Neural cell (in vitro differentiated cells): ENCODE results near the gene RANBP9. TPM values are rescaled to one million over a fixed set of nuclear protein-coding genes. Genes with fewer than 3 reads are reported as not detected.

Source experiments
- H2AFZ ChIP-seq: fragments of 200-600, 300-800 bp; sonication (generic), shearing (Covaris generic); 2 replicates; pipeline ENCODE4 v1.6.0; 2014; ENCODE audit warnings: low read depth, mild to moderate bottlenecking, antibody characterized with exemption, low read length, moderate library complexity
- H3F3A ChIP-seq: fragments of 200-600 bp; shearing (Covaris generic); 2 replicates; pipeline ENCODE4 v1.6.1; 2016; ENCODE audit warnings: mild to moderate bottlenecking, moderate library complexity, mixed read lengths, antibody characterized with exemption, low read length; ENCODE audit not compliant: insufficient read depth, poor library complexity, severe bottlenecking
- H3K27ac ChIP-seq: fragments of 200-600, 300-800 bp; sonication (generic), shearing (Covaris generic); 2 replicates; pipeline ENCODE4 v1.5.1; 2014; ENCODE audit warnings: mild to moderate bottlenecking, low read length, moderate library complexity
- H3K27me3 ChIP-seq: fragments of 300-800, 200-600 bp; sonication (generic), shearing (Covaris generic); 2 replicates; pipeline ENCODE4 v1.6.0; 2014; ENCODE audit warnings: mild to moderate bottlenecking, low read depth, low read length, moderate library complexity; ENCODE audit not compliant: insufficient read depth
- H3K36me3 ChIP-seq: fragments of 300-800, 200-600 bp; sonication (generic), shearing (Covaris generic); 2 replicates; pipeline ENCODE4 v1.5.1; 2014; ENCODE audit warnings: mild to moderate bottlenecking, antibody characterized with exemption, low read length, moderate library complexity; ENCODE audit not compliant: insufficient read depth
- H3K4me2 ChIP-seq: fragments of 300-800, 200-600 bp; sonication (generic), shearing (Covaris generic); 2 replicates; pipeline ENCODE4 v1.6.0; 2014; ENCODE audit warnings: mild to moderate bottlenecking, low read length
- H3K4me3 ChIP-seq: fragments of 300-800, 200-600 bp; sonication (generic), shearing (Covaris generic); 2 replicates; pipeline ENCODE4 v1.5.1; 2014; ENCODE audit warnings: mild to moderate bottlenecking, low read length, moderate library complexity
- H3K79me2 ChIP-seq: fragments of 200-600 bp; shearing (Covaris generic); replicated peaks from 2 replicates; pipeline ENCODE4 v1.6.0; 2014; ENCODE audit warnings: mild to moderate bottlenecking, low read length, moderate library complexity; ENCODE audit not compliant: insufficient read depth
- H3K9ac ChIP-seq: fragments of 300-800, 200-600 bp; sonication (generic), shearing (Covaris generic); 2 replicates; pipeline ENCODE4 v1.6.1; 2016; ENCODE audit warnings: mild to moderate bottlenecking, low read length, mixed read lengths
- H3K9me2 ChIP-seq: fragments of 200-600 bp; shearing (Covaris generic); 2 replicates; pipeline ENCODE4 v1.6.1; 2016; ENCODE audit warnings: mild to moderate bottlenecking, low read length, mixed read lengths; ENCODE audit not compliant: insufficient read depth
- H3K9me3 ChIP-seq: fragments of 200-600, 300-800 bp; sonication (generic), shearing (Covaris generic); 2 replicates; pipeline ENCODE4 v1.6.1; 2016; ENCODE audit warnings: mild to moderate bottlenecking, mixed run types, low read length, moderate library complexity, mixed read lengths
- H4K20me1 ChIP-seq: fragments of 200-600 bp; shearing (Covaris generic); 2 replicates; pipeline ENCODE4 v1.6.1; 2016; ENCODE audit warnings: mild to moderate bottlenecking, mixed run types; ENCODE audit not compliant: insufficient read depth
- EP300 ChIP-seq: fragments of 450-650 bp; conservative IDR thresholded peaks from 2 replicates; pipeline ENCODE4 v1.6.1; 2014; ENCODE audit warnings: antibody characterized with exemption, mild to moderate bottlenecking, moderate library complexity; ENCODE audit not compliant: poor library complexity, severe bottlenecking
- EZH2 ChIP-seq: fragments of 200-600, 300-800 bp; shearing (Covaris generic), sonication (generic); IDR thresholded peaks from 2 replicates; pipeline ENCODE4 v1.6.1; 2014; ENCODE audit warnings: antibody characterized with exemption, low read length, borderline replicate concordance, mild to moderate bottlenecking; ENCODE audit not compliant: insufficient read depth, poor library complexity, severe bottlenecking
- MXI1 ChIP-seq: fragments of 450-650 bp; conservative IDR thresholded peaks from 2 replicates; pipeline ENCODE4 v1.6.1; 2014; ENCODE audit warnings: antibody characterized with exemption, mild to moderate bottlenecking; ENCODE audit not compliant: poor library complexity, severe bottlenecking
- POLR2AphosphoS5 ChIP-seq: IDR thresholded peaks from 2 replicates; pipeline ENCODE4 v1.6.1; 2012
- RAD21 ChIP-seq: fragments of 450-650 bp; conservative IDR thresholded peaks from 2 replicates; pipeline ENCODE4 v1.6.1; 2014; ENCODE audit warnings: antibody characterized with exemption, mild to moderate bottlenecking, moderate library complexity
- SMC3 ChIP-seq: fragments of 450-650 bp; conservative IDR thresholded peaks from 2 replicates; pipeline ENCODE4 v1.6.1; 2014; ENCODE audit warnings: antibody characterized with exemption, mild to moderate bottlenecking, moderate library complexity; ENCODE audit not compliant: poor library complexity
- TAF1 ChIP-seq: IDR thresholded peaks from 2 replicates; pipeline ENCODE4 v1.6.1; 2012; ENCODE audit warnings: low read depth
- polyA plus RNA-seq: library from polyadenylated mRNA; depleted of rRNA; stranded (reverse); fragments of >200 nt; gene quantifications from 2 replicates; pipeline ENCODE4 v1.2.3, GENCODE V29; 2014
- TF ChIP-seq, protein P1 (sequence below): IDR thresholded peaks from 2 replicates; pipeline ENCODE4 v1.6.1; 2012; ENCODE audit warnings: borderline replicate concordance
- TF ChIP-seq, protein P2 (sequence below): fragments of 450-650 bp; IDR thresholded peaks from 2 replicates; pipeline ENCODE4 v1.5.1; 2014; ENCODE audit warnings: antibody characterized with exemption, mild to moderate bottlenecking, moderate library complexity; ENCODE audit not compliant: poor library complexity, severe bottlenecking

RANBP9 gene
- polyA plus RNA-seq, 1 donor from 2014 or later = 52.2 TPM

DNA sequence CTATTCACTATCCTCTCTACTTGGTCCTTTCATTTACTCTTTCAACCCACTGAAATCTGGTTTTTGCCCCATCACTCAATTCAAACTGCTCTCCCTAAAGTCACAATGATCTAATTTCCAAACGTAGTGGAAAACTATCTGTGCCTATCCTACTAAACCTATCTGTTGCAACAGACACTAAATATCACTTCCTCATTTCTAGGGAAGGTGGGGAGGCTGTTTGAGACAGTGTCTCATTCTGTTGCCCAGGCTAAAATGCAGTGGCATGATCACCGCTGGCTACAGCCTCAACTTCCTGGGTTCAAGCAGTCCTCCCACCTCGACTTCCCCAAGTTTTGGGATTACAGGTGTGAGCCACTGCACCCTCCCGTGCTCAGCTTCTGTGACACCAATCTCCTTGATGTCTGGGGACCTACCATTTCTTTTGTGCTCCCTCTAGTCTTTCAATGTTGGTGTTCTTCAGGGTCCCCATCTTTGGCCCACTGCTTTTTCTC is 8.8 kb downstream of the RANBP9 start:
- Histone ChIP-seq H2AFZ (no peak overlapping the region), H3K27ac (no peak overlapping the region), H3K36me3 (no peaks in the 10 kb centered on the region), H3F3A (no peaks in the 10 kb centered on the region), H3K9me3 (no peaks in the 10 kb centered on the region), H3K4me3 (no peak overlapping the region), H3K27me3 (no peaks in the 10 kb centered on the region), H3K9me2 (no peaks in the 10 kb centered on the region), H3K4me2 (no peak overlapping the region), H3K9ac (no peak overlapping the region), H4K20me1 (peaks cover under 1% of the 10 kb centered on the region), H3K79me2 (peaks cover 90% of the 10 kb centered on the region)
- TF ChIP-seq MXI1 = no peak
- TF ChIP-seq POLR2AphosphoS5 = no peak
- TF ChIP-seq EP300 = no peak
- no peak for TF ChIP-seq TAF1
- no peak for TF ChIP-seq RAD21
- TF ChIP-seq EZH2 = no peak
- no peak for TF ChIP-seq SMC3
- TF ChIP-seq, protein P1, sequence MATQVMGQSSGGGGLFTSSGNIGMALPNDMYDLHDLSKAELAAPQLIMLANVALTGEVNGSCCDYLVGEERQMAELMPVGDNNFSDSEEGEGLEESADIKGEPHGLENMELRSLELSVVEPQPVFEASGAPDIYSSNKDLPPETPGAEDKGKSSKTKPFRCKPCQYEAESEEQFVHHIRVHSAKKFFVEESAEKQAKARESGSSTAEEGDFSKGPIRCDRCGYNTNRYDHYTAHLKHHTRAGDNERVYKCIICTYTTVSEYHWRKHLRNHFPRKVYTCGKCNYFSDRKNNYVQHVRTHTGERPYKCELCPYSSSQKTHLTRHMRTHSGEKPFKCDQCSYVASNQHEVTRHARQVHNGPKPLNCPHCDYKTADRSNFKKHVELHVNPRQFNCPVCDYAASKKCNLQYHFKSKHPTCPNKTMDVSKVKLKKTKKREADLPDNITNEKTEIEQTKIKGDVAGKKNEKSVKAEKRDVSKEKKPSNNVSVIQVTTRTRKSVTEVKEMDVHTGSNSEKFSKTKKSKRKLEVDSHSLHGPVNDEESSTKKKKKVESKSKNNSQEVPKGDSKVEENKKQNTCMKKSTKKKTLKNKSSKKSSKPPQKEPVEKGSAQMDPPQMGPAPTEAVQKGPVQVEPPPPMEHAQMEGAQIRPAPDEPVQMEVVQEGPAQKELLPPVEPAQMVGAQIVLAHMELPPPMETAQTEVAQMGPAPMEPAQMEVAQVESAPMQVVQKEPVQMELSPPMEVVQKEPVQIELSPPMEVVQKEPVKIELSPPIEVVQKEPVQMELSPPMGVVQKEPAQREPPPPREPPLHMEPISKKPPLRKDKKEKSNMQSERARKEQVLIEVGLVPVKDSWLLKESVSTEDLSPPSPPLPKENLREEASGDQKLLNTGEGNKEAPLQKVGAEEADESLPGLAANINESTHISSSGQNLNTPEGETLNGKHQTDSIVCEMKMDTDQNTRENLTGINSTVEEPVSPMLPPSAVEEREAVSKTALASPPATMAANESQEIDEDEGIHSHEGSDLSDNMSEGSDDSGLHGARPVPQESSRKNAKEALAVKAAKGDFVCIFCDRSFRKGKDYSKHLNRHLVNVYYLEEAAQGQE = no peak
- TF ChIP-seq, protein P2, sequence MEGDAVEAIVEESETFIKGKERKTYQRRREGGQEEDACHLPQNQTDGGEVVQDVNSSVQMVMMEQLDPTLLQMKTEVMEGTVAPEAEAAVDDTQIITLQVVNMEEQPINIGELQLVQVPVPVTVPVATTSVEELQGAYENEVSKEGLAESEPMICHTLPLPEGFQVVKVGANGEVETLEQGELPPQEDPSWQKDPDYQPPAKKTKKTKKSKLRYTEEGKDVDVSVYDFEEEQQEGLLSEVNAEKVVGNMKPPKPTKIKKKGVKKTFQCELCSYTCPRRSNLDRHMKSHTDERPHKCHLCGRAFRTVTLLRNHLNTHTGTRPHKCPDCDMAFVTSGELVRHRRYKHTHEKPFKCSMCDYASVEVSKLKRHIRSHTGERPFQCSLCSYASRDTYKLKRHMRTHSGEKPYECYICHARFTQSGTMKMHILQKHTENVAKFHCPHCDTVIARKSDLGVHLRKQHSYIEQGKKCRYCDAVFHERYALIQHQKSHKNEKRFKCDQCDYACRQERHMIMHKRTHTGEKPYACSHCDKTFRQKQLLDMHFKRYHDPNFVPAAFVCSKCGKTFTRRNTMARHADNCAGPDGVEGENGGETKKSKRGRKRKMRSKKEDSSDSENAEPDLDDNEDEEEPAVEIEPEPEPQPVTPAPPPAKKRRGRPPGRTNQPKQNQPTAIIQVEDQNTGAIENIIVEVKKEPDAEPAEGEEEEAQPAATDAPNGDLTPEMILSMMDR = no peak

DNA sequence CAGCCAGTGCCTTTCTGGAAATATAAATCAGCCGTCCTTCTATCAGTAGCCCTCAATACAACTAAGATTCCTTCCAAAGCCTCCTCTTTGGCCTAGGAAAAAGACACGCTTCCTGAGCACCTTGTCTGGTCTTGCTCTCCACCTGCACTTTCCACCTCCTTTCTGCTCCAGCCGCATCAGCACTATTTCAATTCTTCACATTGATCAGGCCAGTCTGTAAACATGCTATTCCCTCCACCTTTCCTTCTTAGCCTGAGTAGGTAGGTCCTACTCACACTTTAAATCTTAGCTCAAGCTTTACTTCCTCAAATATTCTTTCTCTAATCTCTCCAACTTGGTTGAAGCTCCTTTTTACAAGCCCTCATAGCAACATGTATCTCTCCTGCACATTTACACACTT is 11.4 kb downstream of the RANBP9 start:
- Histone ChIP-seq H3K79me2 (peaks cover 81% of the 10 kb centered on the region), H3K4me2 (no peak overlapping the region), H2AFZ (no peak overlapping the region), H3K36me3 (peaks cover 10% of the 10 kb centered on the region), H3K9ac (no peak overlapping the region), H3F3A (no peaks in the 10 kb centered on the region), H3K27me3 (no peaks in the 10 kb centered on the region), H3K27ac (no peak overlapping the region), H3K9me3 (no peaks in the 10 kb centered on the region), H3K9me2 (no peaks in the 10 kb centered on the region), H4K20me1 (no peaks in the 10 kb centered on the region), H3K4me3 (no peak overlapping the region)
- TF ChIP-seq, protein P2 = no peak
- no peak for TF ChIP-seq RAD21
